ENCODE measurements around the gene PTPN4.
"Not testable (repeated sequence)": the region's sequence is repeated elsewhere in the genome, so short reads cannot be mapped to it uniquely, and the experiment has no call there.

The PTPN4 gene

DNA sequence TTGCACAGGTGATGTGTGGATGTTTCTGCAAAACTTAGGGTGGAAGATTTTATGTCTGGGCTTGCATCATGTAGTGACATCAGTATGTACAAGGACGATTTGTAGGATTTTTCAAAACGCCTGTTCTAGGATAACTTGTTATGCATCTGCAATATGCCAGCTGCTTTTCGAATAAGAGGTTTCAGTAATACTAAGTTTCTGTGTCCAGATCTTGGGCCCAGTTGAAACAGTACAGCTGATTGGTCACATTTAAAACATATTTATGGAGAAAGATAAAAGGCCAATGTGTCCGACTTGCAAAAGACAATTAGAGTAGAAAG, 1.2 kb downstream of the PTPN4 start:
- no peak for DNase-seq (ENCODE audit: low read depth, low spot score)

DNA sequence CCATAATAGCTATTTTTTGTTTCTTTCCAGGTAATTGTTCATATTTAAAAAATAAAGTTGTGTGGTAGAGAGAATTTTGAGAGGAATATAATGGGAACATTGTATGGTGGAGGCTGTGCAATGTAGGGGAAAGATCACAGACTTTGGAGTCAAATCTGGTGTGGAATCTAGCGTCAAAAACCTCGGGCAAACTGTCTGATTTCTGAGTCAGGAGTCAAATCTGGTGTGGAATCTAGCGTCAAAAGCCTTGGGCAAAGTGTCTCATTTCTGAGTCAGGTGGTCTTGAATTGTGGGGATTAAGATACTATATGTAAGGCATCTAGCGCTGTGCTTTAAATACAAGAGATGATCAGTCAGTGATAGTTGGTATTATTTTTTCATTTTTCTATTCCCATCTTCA, 5.1 kb downstream of the PTPN4 start:
- no peak for DNase-seq (ENCODE audit: low read depth, low spot score)

DNA sequence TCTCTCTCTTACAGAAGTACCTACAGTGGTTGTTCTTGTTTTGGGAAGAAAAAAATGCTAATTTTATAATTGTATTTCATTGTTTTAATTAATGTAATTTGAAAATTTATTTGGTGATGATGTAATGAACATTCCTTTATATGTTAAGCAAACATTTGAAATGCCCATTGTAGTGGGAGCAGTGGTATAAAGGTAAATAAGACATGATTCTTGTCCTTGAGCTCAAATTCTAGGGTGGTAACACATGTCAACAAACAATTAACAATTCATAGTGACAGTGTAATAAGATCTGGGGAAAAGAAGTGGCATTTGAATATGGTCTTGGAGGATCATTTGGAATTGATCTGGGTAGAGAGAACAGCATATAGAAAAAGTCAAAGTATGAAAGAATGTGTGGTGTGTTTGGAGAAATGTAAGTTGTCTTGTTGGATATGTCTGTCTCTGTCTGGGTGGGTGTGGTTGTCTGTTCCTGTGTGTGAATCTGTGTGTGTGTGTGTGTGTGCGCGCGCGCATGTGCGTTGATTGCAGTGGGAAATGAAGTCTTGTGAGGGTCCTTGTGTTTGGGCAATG, 5.8 kb downstream of the PTPN4 start:
- no peak for DNase-seq (ENCODE audit: low read depth, low spot score)

DNA sequence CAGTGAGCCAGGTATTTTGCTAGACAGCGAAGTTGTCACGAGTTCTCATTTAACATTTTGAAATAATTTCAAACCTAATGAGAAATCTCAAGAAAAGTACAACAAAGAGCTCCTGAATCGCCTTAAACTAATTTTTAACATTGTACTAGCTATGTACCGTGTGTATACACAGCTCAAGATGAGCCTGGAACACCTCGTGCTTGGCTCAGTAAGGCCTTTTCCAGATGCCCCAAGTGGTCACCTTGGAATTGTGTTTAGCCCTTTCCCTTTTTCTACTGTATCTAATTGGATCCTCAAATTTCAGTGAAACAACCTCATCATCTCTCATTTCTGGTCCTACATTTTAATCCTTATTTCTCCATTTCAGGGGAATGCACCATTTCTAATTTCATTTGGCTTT, 7.2 kb downstream of the PTPN4 start:
- no peak for DNase-seq (ENCODE audit: low read depth, low spot score)

DNA sequence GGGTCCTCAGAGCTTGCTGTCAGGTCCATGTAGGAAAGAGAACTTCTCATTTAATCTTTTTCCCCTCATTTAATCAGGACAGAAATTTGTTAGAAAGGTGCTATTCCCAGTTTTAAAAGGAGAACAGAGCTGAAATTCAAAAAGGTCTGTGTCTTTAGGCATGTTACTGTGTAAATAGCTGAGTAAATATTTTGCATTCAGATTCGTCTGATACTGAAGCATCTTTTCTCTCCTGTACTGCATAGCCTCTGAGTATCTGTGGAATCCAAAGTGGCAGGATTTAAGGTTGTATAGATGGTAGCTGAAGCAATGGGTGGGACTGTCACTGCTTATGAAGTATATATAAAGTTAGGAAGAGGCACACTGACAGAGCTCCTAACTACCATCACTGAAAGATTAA, 9.0 kb downstream of the PTPN4 start:
- no peak for DNase-seq (ENCODE audit: low read depth, low spot score)

DNA sequence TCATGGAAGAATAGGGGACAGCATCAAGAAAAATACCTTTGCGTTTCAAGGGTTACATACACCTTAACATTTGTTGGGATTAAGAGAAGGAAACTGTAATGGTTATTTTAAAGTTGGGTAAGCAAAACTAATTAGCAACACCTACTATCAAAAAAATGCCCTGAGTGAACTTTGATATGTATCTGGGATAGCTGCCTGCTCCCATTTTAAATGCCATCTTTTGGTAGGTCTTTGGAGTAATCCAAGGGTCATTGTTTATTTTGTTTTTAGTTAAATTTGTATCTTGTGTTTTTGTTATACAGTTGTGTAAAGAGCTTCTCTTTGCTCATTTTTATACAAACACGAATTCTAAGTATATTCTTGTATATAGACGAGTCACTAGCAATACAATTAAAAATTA, 9.9 kb downstream of the PTPN4 start:
- DNase-seq (ENCODE audit: low read depth, low spot score) = no peak

DNA sequence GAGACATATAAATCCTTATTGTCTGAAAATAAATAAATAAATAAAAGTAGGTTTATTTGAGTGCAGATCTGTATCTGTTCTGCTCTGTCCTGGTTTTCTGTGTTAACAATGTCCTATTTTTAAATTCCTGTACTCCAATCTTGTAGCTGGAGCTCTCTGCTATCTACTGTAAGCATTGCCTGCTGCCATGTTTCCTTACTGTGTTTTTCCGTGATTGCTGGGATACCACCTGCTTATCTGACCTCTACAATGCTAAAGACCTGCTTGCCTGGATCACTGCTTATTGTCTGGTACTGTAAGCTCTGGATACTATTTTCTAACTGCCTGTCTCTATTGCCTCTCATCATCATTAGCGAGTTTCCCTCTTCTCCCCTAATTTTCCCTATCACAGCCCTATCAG, 11.6 kb downstream of the PTPN4 start:
- no peak for DNase-seq (ENCODE audit: low read depth, low spot score)

DNA sequence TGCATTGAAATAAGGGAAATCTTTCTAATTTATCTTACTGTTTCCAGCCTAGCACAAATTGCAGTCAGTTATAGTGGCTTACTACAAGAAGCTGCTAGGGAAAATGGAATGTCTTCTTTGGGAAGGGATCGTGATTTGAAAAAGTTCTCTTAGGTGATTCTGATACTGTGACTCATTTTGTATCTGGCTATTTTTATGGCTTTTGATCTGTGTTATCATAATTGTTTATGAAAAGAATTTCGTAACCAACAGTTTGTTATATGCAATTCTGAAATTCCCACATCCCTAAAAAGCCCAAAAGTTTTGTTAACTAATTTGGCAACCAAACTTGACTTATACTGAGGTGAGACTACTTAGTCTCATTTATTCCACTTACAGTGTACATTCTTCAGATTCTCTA, 12.4 kb downstream of the PTPN4 start:
- DNase-seq (ENCODE audit: low read depth, low spot score) = no peak

DNA sequence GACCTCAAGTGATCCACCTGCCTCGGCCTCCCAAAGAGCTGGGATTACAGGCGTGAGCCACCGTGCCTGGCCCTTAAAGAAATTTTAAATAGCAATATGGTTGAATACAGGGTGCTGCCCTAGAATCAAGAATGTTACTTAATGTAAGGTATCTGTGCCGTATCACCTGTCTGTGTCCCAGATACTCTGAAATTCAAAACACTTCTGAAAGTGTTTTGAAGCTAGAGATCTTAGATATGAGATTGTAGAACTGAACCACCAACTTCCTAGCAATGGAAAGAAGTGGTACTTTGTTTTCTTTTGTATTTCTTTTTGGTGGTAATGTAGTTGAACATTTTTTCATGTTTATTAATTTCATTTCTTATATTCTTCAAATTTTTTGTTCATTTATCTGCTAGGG, 13.0 kb downstream of the PTPN4 start:
- DNase-seq (ENCODE audit: low read depth, low spot score) = no peak

DNA sequence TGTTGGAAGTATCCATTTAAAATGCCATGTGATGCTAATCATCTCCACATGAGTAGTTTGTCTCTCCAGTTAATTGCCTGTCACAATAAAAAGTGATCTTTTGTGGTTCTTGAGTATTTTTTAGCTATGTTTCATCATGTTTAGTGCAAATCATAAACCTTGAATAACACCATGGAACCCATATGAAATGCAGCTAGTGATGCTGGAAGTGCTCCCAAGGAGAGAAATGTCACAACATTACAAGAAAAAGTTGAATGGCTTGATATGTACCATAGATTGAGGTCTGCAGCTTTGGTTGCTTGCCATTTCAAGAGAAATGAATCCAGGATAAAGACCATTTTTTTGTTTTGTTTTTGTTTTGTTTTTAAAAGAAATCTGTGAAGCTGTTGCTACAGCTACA, 14.3 kb downstream of the PTPN4 start:
- no peak for DNase-seq (ENCODE audit: low read depth, low spot score)

DNA sequence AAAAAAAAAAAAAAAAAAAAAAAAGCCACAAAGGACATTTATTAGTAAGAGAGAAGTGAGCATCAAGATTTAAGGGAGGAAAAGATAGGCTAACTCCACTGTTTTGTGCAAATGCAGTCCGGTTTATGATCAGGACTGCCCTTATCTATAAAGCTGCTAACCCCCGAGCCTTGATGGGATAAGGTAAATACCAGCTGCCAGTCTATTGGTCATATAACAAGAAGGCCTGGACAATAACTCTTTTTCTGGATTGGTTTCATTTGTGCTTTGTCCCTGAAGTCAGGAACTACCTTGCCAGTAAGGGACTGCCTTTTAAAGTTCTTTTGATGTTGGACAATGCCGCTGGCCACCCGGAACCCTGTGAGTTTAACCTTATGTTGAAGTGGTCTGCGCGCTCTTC, 15.4 kb downstream of the PTPN4 start:
- DNase-seq (ENCODE audit: low read depth, low spot score) = no peak

DNA sequence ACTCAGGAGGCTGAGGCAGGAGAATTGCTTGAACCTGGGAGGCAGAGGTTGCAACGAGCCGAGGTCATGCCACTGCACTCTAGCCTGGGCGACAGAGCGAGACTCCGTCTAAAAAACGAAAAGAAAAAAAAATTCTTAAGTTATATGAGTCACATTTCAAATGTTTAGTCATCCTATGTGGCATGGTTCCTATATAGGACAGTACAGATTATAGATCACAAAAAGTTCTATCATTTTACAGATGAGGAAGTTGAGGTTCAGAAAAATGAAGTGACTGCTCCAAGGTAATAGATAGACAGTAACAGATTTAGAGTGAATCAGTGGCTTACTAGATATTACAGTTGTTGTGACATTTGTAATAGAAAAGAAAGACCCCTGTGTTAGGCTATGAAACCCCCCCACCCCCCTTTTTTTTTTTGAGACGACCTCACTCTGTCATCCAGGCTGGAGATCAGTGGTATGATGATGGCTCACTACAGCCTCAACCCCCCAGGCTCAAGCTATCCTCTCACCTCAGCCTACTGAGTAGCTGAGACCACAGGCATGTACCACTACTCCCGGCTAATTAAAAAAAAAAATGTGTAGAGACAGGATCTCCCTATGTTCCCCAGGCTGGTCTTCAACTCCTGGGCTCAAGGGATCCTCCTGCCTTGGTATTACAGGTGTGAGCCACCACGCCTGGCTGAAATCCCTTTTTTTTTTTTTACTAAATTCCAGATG, 22.7 kb downstream of the PTPN4 start:
- DNase-seq (ENCODE audit: low read depth, low spot score) = no peak

DNA sequence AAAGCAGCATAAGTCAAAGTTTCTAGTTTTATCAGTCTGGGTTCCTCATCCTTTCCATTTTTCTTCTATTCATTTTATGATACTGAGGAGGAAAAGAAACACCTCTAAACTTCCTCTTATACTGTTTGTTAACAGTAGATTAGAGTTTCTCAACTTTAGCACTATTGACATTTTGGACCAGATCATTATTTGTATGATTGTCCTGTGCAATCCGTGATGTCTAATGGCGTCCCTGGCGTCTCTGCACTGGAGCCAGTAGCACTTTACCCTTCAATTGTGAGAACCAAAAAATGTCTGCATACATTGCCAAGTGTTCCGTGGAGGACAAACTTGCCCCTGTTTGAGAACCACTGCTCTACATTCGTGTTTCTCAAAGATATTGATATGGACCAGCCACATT, 25.2 kb downstream of the PTPN4 start:
- no peak for DNase-seq (ENCODE audit: low read depth, low spot score)

DNA sequence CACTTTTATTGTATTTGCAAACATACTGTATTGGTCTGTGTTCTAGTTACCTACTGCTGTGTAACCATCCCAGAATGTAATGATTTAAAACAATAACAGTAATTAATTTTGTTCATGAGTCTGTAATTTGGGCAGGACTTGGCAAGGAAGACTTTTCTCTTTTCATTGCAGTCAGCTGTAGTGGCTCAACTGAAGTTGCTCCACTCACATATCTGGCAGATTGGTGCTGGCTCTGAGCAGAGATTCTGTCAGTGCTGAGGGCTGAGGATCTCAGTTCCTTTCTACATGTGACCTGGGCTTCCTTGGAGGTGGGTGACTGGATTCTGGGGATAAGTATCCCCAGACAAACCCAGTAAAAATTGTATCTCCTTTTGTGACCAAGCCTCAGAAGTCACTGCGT, 26.6 kb downstream of the PTPN4 start:
- no peak for DNase-seq (ENCODE audit: low read depth, low spot score)

DNA sequence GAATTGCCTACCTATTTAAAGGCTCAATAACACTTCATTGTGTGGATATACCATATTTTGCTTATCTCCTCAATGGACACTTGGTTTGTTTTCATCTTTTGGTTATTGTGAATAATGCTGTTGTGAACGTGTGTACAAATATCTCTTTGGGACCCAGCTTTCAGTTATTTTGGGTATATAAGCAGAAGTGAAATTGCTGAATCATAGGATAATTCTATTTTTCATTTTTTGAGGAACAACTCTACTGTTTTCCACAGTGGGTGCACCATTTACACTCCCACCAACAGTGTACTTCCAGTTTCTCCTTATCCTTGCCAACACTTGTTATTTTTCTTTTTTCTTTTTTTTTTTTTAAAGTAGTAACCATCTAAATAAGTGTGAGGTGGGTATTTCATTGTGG, 29.0 kb downstream of the PTPN4 start:
- no peak for DNase-seq (ENCODE audit: low read depth, low spot score)

DNA sequence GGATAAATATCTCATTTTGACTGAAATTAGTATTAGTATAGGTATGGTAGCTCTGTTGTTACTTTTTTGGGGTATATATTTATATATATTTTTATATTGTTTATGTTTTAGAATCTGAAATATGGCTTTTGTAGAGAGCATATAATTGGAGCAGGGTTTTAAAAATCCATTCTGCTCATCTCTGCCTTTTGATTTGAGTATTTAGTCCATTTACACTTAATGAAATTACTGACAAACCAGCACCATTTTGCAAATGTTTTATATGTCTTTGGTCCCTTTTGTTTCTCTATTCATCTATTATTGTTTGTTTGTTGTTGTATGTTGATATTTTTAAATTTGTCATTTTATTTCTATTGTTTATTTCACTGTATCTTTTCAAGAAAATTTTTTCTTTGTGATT, 30.7 kb downstream of the PTPN4 start:
- no peak for DNase-seq (ENCODE audit: low read depth, low spot score)

DNA sequence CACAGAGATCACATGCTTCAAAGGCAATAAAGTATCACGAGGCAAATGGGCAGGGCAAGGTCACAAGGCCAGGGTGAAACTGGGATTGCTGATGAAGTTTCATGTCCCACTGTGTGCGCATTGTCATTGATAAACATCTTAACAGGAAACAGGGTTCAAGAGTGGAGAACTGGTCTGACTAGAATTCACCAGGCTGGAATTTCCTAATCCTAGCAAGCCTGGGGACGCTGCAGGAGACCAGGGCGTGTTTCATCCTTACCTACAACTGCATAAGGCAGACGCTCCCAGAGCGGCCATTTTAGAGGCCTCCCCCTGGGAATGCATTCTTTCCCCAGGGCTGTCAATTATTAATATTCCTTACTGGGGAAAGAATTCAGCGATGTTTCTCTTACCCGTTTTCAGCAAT, 33.2 kb downstream of the PTPN4 start:
- no peak for DNase-seq (ENCODE audit: low read depth, low spot score)

DNA sequence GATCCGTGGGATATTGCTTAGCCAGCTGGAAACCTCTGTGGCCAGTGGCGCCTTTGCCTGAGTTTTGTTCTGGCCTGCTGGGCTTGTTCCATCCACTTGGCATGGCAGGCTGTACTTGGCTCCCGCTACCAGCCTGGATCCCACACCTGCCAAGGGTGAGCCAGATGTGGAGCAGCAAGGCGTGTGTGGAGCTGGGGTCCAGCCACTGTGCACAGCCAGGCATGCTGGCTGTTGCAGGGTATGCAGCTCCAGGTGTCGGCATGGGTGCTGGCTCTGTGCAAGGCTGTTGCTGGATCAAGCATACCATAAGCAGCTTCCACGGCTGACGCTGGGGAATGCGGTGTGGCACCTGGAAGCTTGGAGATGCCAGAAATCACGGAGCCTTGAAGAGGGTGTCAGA, 34.5 kb downstream of the PTPN4 start:
- no peak for DNase-seq (ENCODE audit: low read depth, low spot score)

DNA sequence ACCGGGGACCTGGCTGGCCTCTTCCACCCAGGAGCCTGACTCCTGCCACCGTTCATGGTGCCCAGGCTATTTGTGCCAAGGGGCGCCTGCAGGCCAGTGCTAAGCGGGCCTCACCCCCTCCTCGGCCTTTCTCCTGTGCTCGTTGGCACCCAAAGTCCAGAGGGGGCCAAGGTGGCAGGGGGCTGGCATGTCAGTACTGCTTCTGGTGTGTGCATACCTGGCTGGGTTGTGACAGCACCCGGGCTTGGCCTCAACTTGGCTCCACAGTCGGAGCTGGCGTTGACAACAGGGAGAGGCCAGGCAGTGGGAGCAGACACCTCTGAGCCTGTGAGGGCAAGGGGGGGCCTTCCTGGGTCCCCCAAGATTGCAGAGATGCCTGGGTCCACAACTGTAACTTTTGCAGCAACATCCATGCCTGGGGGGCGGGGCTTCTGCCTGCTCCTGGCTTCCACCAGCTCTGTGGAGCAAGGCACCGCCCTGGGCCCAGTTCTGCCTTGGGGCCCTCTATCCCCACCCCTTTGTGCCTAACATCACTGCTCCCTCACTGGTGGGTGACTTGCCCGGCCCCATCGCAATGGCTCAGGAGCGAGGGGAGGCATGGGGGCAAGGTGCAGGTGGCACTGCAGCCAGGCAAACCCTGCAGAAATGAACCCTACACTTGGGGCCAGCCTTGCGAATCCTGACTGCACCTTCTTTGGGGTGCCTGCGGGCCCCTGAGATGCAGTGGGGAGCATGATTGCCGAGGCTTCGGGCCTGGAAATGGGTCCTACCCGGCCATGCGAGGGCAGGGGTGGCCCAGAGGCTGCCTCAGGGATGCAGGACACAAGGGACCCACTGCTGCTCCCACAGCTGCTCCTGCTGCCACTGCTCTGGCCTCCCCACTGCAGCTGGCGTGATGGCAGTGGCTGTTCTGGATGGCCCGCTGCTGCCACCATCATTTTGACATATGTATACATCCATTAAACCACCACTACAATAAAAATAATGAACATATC, 35.9 kb downstream of the PTPN4 start:
- no peak for DNase-seq (ENCODE audit: low read depth, low spot score)

DNA sequence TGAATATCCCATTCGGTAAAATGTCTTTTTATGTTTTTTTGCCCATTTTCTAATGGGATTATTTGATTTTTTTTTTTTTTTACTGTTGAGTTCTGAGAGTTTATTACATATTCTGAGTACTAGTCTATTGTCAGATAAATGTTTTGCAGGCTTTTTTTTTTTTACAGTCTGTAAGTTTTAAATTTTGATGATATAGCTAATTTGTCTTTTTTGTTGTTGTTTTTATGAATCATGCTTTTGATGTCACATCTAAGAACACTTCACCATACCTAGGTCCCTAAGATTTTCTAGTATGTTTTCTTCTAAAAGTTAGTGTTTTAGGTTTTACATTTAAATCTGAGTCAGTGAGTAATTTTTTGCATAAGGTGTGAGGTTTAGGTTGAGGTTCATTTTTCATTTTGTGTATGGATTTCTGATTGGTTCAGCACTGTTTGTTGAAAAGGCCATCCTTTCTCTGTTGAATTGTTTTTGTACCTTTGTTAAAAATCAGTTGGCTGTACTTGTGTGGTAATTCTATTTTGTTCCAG, 40.7 kb downstream of the PTPN4 start:
- no peak for DNase-seq (ENCODE audit: low read depth, low spot score)

DNA sequence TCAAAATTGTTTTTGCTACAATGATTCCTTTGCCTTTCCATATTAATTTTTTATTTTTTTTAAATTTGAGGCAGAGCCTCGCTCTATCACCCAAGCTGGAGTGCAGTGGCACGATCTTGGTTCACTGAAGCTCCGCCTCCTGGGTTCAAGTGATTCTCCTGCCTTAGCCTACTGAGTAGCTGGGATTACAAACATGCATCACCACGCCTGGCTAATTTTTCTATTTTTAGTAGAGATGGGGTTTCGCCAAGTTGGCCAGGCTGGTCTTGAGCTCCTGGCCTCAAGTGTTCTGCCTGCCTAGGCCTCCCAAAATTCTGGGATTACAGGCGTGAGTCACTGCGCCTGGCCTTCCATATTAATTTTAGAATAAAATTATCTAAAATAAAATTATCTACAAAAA, 41.3 kb downstream of the PTPN4 start:
- no peak for DNase-seq (ENCODE audit: low read depth, low spot score)

DNA sequence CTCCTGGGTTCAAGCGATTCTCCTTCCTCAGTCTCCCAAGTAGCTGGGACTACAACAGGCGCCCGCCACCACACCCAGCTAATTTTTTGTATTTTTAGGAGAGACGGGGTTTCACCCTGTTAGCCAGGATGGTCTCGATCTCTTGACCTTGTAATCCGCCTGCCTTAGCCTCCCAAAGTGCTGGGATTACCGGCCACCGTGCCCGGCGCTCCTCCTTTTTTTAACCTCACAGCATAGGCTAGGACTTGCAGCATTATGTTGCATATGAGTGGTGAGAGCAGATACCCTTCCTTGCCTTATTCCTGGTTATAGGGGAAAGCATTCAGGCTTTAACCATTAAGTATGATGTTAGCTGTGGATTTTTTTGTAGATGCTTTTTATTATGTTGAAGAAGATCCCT, 42.3 kb downstream of the PTPN4 start:
- DNase-seq (ENCODE audit: low read depth, low spot score) = not testable (repeated sequence)

DNA sequence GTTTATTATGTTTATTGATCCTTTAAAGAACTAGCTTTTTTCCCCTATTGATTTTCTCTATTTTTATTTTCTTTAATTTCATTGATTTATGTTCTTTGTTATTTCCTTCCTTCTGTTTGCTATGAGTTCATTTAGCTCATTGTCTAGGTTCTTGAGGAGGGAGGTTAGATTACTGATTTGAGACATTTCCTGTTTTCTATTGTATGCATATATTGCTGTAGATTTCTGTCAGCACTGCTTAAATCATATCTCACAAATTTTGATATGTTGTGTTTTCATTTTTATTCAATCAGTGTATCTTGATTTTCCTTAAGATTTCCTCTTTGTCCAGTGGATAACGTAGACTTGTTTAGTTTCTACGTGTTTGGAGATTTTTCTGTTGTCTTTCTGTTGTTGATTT, 43.4 kb downstream of the PTPN4 start:
- DNase-seq (ENCODE audit: low read depth, low spot score) = no peak

Measured in activated naive CD8-positive, alpha-beta T cell treated with anti-CD3 and anti-CD28 coated beads, Interleukin-2, amount 50 U/mL, for 16 hours (primary cell).